Vagina (tissue), 2 donors: ENCODE results near the gene LST1. TPM values are rescaled to one million over a fixed set of nuclear protein-coding genes. Genes with fewer than 3 reads are reported as not detected.
A peak's percentile ranks its signal among the peaks of the same experiment; 100 is the strongest.

Source experiments
- DNase-seq, 2 donors: peaks; one replicate each; pipeline ENCODE4 v3.0.0-alpha.2; 2017; ENCODE audit errors: extremely low spot score in 2 of 2
- H3K27ac ChIP-seq: fragments of 200-600 bp; sonication (generic); one replicate; pipeline ENCODE4 v1.5.1; 2019
- H3K27me3 ChIP-seq: fragments of 200-600 bp; sonication (generic); one replicate; pipeline ENCODE4 v1.5.1; 2019
- H3K36me3 ChIP-seq, 2 donors: fragments of 200-600 bp; sonication (generic); one replicate each; pipeline ENCODE4 v1.5.1; 2017 to 2019
- H3K4me1 ChIP-seq: fragments of 200-600 bp; sonication (generic); one replicate; pipeline ENCODE4 v1.5.1; 2019
- H3K4me3 ChIP-seq, 2 donors: fragments of 200-600 bp; sonication (generic); 1 replicate in 1 of 2; 2 replicates in 1 of 2; pipeline ENCODE4 v1.5.1; 2016 to 2019
- H3K9me3 ChIP-seq: fragments of 200-600 bp; sonication (generic); one replicate; pipeline ENCODE4 v1.5.1; 2019
- POLR2A ChIP-seq, 2 donors: fragments of 450-650 bp; IDR thresholded peaks; one replicate each; pipeline ENCODE4 v1.6.1; 2017; ENCODE audit warnings: antibody characterized with exemption in 2 of 2, mild to moderate bottlenecking in 2 of 2, moderate library complexity in 2 of 2
- POLR2AphosphoS5 ChIP-seq, 2 donors: sonication (generic); formaldehyde crosslinking; IDR thresholded peaks; one replicate each; pipeline ENCODE4 v1.9.0; 2017; ENCODE audit warnings: antibody characterized with exemption in 2 of 2, mild to moderate bottlenecking in 2 of 2, low read depth in 1 of 2; ENCODE audit not compliant: insufficient read depth in 1 of 2
- intact Hi-C: fragments of 100-400 bp; cut with DNase I; formaldehyde crosslinking; loops from one replicate; pipeline ENCODE4 v1.15.1; 2023
- total RNA-seq: library from RNA; depleted of rRNA; stranded (reverse); fragments of >200 nt; gene quantifications from one replicate; pipeline ENCODE4 v1.2.3, GENCODE V29; 2016
- TF ChIP-seq, protein P1 (sequence below), 3 experiments: fragments of 450-650 bp in 2 of 3; fragments of 200-600 bp in 1 of 3; sonication (generic) in 1 of 3; IDR thresholded peaks; one replicate each; pipeline ENCODE4 v1.5.1; 2017 to 2019; ENCODE audit warnings: antibody characterized with exemption in 3 of 3, mild to moderate bottlenecking in 2 of 3, moderate library complexity in 2 of 3

LST1 gene
- total RNA-seq, 1 donor from 2014 or later = not detected

DNA sequence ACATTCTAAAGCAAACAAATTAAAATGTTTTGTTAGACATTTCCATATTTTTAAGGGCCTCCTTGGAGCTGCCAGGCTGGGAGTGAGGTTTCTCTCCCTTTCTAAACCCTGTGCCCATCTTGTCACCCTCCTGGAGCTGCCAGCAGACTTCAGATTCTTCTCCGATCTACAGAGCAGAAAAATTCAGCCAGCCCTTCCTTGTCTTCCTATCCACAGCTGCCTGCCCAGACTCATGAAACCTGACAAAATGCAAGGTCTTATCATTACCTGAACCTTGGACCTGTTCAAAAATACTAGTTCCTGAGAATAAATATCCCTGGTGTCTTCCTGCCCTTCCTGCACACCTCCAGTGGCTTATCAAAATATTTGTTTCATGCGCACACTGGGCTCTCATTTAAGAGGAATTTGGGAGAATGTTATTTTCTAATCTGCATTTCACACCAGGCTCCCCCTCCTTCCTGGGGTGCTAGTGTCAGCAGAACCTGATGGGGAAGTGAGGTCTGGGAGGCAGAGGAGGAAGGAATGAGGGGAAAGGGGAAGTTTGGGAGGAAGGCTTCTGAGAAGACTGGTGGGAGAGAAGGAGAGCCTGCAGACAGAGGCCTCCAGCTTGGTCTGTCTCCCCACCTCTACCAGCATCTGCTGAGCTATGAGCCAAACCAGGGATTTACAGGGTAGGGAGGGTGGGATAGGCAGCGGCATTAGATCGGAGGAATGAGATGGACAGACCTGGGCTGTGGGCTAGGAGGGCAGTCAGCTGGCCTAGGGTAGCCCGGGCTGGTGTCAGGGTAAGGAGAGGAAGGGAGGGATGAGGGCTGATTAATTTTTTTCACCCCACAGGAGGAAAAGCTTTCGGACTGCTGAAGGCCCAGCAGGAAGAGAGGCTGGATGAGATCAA is 28.9 kb downstream of the LST1 start, which contains the start of gene AIF1:
Gene AIF1 (plus strand): TSS at position 551 of the 895 bp plus-strand sequence. CDS start 96 bp downstream, at position 647.
- no peak for DNase-seq
- H3K36me3 ChIP-seq = no peaks in the 10 kb centered on the region
- H3K4me1 ChIP-seq = no peaks in the 10 kb centered on the region
- TF ChIP-seq, protein P1, sequence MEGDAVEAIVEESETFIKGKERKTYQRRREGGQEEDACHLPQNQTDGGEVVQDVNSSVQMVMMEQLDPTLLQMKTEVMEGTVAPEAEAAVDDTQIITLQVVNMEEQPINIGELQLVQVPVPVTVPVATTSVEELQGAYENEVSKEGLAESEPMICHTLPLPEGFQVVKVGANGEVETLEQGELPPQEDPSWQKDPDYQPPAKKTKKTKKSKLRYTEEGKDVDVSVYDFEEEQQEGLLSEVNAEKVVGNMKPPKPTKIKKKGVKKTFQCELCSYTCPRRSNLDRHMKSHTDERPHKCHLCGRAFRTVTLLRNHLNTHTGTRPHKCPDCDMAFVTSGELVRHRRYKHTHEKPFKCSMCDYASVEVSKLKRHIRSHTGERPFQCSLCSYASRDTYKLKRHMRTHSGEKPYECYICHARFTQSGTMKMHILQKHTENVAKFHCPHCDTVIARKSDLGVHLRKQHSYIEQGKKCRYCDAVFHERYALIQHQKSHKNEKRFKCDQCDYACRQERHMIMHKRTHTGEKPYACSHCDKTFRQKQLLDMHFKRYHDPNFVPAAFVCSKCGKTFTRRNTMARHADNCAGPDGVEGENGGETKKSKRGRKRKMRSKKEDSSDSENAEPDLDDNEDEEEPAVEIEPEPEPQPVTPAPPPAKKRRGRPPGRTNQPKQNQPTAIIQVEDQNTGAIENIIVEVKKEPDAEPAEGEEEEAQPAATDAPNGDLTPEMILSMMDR (IDR thresholded peaks at IDR 0.05) = no peak
- TF ChIP-seq POLR2AphosphoS5 (IDR thresholded peaks at IDR 0.05; ENCODE audit: insufficient read depth in 1 of 2, low read depth in 1 of 2) = no peak
- no peak for TF ChIP-seq POLR2A (IDR thresholded peaks at IDR 0.05)
- intact Hi-C loops = no loop called here
- H3K9me3 ChIP-seq = no peaks in the 10 kb centered on the region
- no peak within 1 kb of the TSS for H3K4me3 ChIP-seq
- H3K27me3 ChIP-seq = no peaks in the 10 kb centered on the region
- no peak within 1 kb of the TSS for H3K27ac ChIP-seq

DNA sequence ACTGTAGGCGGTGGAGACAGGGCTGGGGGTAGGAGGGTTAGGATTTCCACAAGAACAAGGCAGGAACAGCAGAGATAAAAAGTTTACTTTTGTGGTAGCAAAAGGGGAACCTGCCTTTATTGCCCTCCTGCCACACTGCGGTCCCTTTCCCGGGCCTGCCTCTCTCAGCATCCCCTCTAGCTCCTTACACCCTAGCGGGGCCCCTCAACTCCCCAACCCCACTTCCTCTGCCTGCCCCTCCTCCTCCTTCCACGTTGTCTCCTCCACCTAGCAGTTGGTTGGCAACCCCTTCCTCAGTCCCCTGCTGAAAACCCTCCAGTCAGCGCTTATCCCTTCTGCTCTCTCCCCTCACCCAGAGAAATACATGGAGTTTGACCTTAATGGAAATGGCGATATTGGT is 29.7 kb downstream of the LST1 start:
- TF ChIP-seq POLR2AphosphoS5 (IDR thresholded peaks at IDR 0.05; ENCODE audit: insufficient read depth in 1 of 2, low read depth in 1 of 2) = no peak
- no peak for DNase-seq
- Histone ChIP-seq H3K27me3 (no peaks in the 10 kb centered on the region), H3K27ac (no peak overlapping the region), H3K9me3 (no peaks in the 10 kb centered on the region), H3K36me3 (no peaks in the 10 kb centered on the region), H3K4me3 (no peak overlapping the region), H3K4me1 (no peaks in the 10 kb centered on the region)
- intact Hi-C loops = no loop called here

DNA sequence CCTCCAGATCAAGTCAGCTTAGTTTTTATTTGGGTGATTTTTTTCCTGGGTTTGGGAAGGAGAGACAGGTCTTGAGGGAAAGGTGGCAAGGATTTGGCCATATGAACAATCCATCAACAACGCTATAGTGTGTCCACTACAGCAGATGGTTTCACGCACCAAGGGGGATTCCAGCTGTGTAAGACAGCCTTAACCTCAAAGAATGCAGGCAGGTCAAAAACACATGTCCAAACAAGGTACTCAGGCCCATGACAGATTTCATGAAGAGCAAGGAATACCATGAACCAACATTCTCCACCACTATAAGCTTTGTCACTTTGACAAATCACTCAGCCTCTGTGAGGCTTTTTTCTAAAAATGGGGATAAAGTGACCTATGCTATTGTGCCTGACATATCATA is 30.9 kb downstream of the LST1 start:
- intact Hi-C loops = no loop called here
- Histone ChIP-seq H3K4me1 (peaks cover 8% of the 10 kb centered on the region), H3K9me3 (no peaks in the 10 kb centered on the region), H3K27ac (no peak overlapping the region), H3K36me3 (no peaks in the 10 kb centered on the region), H3K4me3 (no peak overlapping the region), H3K27me3 (no peaks in the 10 kb centered on the region)
- no peak for DNase-seq
- TF ChIP-seq, protein P1 (IDR thresholded peaks at IDR 0.05) = no peak
- TF ChIP-seq POLR2A (IDR thresholded peaks at IDR 0.05) (no peak), POLR2AphosphoS5 (IDR thresholded peaks at IDR 0.05; ENCODE audit: insufficient read depth in 1 of 2, low read depth in 1 of 2) (no peak)

DNA sequence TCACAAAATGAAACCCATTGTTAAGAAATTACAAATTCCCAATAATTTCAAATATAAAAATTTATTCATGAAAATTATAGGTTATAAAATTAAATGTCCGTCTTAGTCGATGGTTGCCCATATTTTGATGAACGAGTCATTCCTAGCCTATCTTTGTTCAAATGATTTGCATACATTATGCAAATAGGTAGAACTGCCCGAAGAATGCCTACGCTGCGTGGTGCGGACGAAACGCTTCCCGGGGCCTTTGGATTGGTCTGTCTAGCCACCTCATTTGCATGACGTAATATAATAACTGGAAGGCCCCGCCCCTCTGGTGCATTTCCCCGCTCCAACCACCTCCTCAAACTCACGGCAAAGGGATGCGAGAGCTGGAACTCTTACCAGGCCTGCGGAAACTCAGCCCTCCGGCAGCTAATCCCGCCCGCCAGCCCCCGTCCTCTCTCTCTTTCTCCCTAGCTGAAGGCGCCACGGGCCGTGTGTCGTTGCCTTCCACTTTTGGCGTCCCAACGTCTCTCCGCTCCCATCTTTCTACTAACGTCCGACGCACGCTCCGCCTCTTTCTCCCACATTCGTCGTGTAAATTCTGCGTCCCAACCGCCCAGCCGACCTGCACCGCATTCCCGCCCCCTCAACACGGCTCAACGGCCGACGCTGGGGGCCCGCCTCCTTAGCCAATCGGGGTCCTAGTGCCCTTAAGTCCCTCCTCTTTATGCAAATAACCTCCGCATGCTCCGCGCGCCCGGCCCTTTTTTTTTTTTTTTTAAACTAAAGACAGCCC is 33.9 kb downstream of the LST1 start:
- peak; percentile 98 to 100 for DNase-seq
- peak overlapping the region; percentile 95 for H3K27ac ChIP-seq
- no peaks in the 10 kb centered on the region for H3K9me3 ChIP-seq
- peaks cover 18% of the 10 kb centered on the region for H3K4me1 ChIP-seq
- intact Hi-C loops = no loop called here
- H3K36me3 ChIP-seq = peaks cover 0 to 18% of the 10 kb centered on the region in 2 donors
- peak; percentile 83 to 90 for TF ChIP-seq POLR2A (IDR thresholded peaks at IDR 0.05)
- peak; percentile 82 to 98 for TF ChIP-seq POLR2AphosphoS5 (IDR thresholded peaks at IDR 0.05; ENCODE audit: insufficient read depth in 1 of 2, low read depth in 1 of 2)
- TF ChIP-seq, protein P1 (IDR thresholded peaks at IDR 0.05) = no peak
- H3K4me3 ChIP-seq = peak overlapping the region; percentile 51 to 55
- no peaks in the 10 kb centered on the region for H3K27me3 ChIP-seq

GRCh38 chr6:31620586-31621319 is 34.7 kb downstream of the LST1 start, which contains the start of gene PRRC2A:
Gene PRRC2A, plus strand, starts transcription at chr6:31620715. Its CDS starts 2,075 bp downstream, at chr6:31622790.
- intact Hi-C loops = no loop called here
- Histone ChIP-seq H3K9me3 (no peaks in the 10 kb centered on the region), H3K4me1 (peaks cover 18% of the 10 kb centered on the region), H3K4me3 (peak within 1 kb of the TSS; percentile 55 to 59), H3K27ac (peak within 1 kb of the TSS; percentile 95), H3K36me3 (peaks cover 0 to 26% of the 10 kb centered on the region in 2 donors), H3K27me3 (no peaks in the 10 kb centered on the region)
- peak in 1 of 2 donors; percentile 92 for DNase-seq
- peak in 1 of 2 donors; percentile 73 for TF ChIP-seq POLR2AphosphoS5 (IDR thresholded peaks at IDR 0.05; ENCODE audit: insufficient read depth in 1 of 2, low read depth in 1 of 2)
- TF ChIP-seq, protein P1 (IDR thresholded peaks at IDR 0.05) = no peak
- peak in 1 of 2 donors; percentile 74 for TF ChIP-seq POLR2A (IDR thresholded peaks at IDR 0.05)
